ENCODE data around the gene DESI1. TPM values are rescaled to one million over a fixed set of nuclear protein-coding genes. Genes with fewer than 3 reads are reported as not detected.
A peak's percentile ranks its signal among the peaks of the same experiment; 100 is the strongest.
"Not testable (repeated sequence)": the region's sequence is repeated elsewhere in the genome, so short reads cannot be mapped to it uniquely, and the experiment has no call there.

Gene DESI1
- total RNA-seq, 2 experiments from 2014 or later = 48.0 to 55.1 TPM

DNA sequence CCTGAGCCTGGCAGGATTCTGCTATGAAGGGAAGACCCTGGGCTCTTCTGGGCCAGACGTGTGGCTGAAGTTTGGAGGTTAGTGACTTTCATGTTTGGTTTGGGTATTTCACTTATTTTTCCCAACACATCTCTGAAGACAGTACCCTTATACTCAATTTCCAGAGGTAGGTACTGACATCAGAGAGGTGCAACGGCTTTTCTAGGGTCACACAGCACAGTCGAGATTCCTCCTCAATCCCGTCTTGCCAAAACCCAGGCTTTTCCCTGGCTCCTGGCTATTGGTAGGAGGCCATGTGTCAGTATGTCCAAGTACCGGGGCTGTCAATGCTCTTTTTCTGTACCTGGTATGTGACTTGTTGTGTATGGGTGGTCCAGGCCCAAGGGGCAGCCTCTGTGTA, 25.1 kb downstream of the DESI1 start:
- CTCF ChIA-PET = interaction anchor here (2.5 to 3.4 kb wide), 2 partner anchors 11 to 19 kb away, joined by 8 to 15 read pairs; no protein-coding TSS in a partner anchor
- TF ChIP-seq, protein P1, sequence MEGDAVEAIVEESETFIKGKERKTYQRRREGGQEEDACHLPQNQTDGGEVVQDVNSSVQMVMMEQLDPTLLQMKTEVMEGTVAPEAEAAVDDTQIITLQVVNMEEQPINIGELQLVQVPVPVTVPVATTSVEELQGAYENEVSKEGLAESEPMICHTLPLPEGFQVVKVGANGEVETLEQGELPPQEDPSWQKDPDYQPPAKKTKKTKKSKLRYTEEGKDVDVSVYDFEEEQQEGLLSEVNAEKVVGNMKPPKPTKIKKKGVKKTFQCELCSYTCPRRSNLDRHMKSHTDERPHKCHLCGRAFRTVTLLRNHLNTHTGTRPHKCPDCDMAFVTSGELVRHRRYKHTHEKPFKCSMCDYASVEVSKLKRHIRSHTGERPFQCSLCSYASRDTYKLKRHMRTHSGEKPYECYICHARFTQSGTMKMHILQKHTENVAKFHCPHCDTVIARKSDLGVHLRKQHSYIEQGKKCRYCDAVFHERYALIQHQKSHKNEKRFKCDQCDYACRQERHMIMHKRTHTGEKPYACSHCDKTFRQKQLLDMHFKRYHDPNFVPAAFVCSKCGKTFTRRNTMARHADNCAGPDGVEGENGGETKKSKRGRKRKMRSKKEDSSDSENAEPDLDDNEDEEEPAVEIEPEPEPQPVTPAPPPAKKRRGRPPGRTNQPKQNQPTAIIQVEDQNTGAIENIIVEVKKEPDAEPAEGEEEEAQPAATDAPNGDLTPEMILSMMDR (IDR thresholded peaks at IDR 0.05) = no peak
- POLR2A ChIA-PET = interaction anchor here (0.7 kb wide), 1 partner anchor 128 kb away, joined by 3 read pairs; no protein-coding TSS in a partner anchor
- H3K27ac Mint-ChIP-seq = no peak overlapping the region
- no peaks in the 10 kb centered on the region for H3K9me3 Mint-ChIP-seq
- peaks cover 12% of the 10 kb centered on the region for H3K36me3 Mint-ChIP-seq (ENCODE audit: low read depth)
- H3K4me3 Mint-ChIP-seq = no peak overlapping the region
- no peaks in the 10 kb centered on the region for H3K4me1 Mint-ChIP-seq (ENCODE audit: low read depth)
- no peak for ATAC-seq
- no peak for DNase-seq
- H3K27me3 Mint-ChIP-seq = no peaks in the 10 kb centered on the region
- intact Hi-C loops (cut with micrococcal nuclease) = no loop called here

DNA sequence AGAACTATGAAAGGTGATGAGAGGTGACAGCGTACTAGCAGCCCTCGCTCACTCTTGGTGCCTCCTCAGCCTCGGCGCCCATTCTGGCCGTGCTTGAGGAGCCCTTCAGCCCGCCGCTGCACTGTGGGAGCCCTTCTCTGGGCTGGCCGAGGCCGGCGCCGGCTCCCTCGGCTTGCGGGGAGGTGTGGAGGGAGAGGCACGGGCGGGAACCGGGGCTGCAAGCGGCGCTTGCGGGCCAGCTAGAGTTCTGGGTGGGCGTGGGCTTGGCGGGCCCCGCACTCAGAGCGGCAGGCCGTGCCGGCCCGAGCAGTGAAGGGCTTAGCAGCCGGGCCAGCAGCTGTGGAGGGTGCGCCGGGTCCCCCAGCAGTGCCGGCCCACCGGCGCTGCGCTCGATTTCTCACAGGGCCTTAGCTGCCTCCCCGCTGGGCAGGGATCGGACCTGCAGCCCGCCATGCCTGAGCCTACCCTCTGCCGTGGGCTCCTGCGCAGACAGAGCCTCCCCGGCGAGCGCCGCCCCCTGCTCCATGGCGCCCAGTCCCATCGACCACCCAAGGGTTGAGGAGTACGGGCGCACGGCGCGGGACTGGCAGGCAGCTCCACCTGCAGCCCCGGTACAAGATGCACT, 27.4 kb downstream of the DESI1 start:
- POLR2A ChIA-PET = interaction anchor here (1.6 kb wide), 1 partner anchor 27 kb away, joined by 8 read pairs; the partner anchor contains the start of genes DESI1 and XRCC6
- H3K27me3 Mint-ChIP-seq; DNase-seq; H3K4me3 Mint-ChIP-seq; H3K4me1 Mint-ChIP-seq (ENCODE audit: low read depth); H3K36me3 Mint-ChIP-seq (ENCODE audit: low read depth); CTCF ChIA-PET; ATAC-seq; H3K9me3 Mint-ChIP-seq; intact Hi-C loops (cut with micrococcal nuclease); H3K27ac Mint-ChIP-seq: not testable (repeated sequence)

DNA sequence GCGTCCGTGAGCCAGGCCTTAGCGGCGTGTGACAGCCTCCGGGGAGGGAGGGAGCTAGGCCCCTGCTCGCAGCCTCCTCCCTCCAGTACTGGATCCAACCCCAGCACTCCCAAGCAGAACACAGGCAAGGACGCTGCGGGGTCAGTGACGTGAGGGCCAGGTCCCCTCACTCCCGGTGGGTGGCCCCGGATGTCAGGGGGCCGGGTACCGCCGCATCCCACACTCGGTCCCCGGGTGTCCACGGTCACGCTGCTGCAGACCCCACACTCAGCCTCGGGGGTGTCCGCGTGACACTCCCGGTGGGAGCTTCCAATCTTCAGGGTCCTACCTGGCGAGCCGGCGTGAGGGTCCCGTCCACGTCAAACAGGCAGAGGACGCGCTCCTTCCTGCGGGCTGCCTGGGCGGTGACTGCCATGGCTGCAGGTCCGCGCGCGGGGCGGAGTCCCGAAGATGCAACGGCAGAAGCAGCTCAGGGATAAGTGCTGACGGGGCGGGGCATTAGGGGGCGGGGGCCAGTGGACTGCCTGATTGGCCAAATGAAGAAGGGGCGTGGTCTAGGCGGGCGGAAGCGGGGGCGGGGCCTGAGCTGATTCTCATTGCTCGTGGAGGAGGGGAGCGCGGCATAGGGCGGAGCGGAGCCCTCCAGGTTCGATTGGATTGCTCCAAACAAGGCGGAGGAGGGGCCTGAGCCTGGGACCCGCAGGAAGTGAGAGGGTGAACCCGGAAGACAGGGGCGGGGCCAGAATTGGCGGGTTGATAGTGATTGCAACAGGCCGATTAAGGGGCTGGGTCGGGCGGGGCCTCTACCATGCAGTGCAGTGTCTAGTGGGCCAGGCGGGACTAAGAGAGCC, 31.2 kb downstream of the DESI1 start, which contains the start of gene PMM1:
PMM1 (minus strand) TSS at position 450 of the 851 bp plus-strand sequence; CDS start at position 415, 35 bp downstream.
- CTCF ChIA-PET = interaction anchor here (0.6 to 1.7 kb wide), 10 partner anchors 13 to 222 kb away, joined by 3 to 8 read pairs (median 3); partner anchors contain the start of genes DESI1 and XRCC6
- Mint-ChIP-seq H3K27me3 (no peaks in the 10 kb centered on the region), H3K36me3 (ENCODE audit: low read depth) (peaks cover 2% of the 10 kb centered on the region), H3K9me3 (no peaks in the 10 kb centered on the region), H3K4me3 (peak within 1 kb of the TSS; percentile 95), H3K27ac (peak within 1 kb of the TSS; percentile 88), H3K4me1 (ENCODE audit: low read depth) (peaks cover 12% of the 10 kb centered on the region)
- POLR2A ChIA-PET = interaction anchor here (0.6 to 3.3 kb wide), 21 partner anchors 9 to 318 kb away, joined by 3 to 37 read pairs (median 4); partner anchors contain the start of genes ACO2, DESI1, PHF5A and POLR3H
- intact Hi-C loops (cut with micrococcal nuclease) = loop anchor here (1.0 kb wide), 1 partner anchor 30 kb away; no protein-coding TSS in a partner anchor
- peak; percentile 98 for ATAC-seq
- TF ChIP-seq, protein P1 (IDR thresholded peaks at IDR 0.05) = no peak
- DNase-seq = peak; percentile 100

DNA sequence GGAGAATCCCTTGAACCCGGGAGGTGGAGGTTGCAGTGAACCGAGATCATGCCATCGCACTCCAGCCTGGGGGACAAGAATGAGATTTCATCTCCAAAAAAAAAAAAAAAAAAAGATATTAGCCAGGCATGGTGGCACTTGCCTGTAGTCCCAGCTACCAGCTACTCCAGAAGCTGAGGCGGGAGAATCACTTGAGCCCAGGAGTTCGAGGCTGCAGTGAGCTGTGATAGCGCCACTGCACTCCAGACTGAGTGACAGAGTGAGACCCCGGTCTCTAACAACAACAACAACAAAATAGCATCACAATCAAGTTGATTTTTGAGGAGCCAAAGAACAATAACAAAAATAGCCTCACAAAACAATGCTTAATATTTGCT, 33.5 kb downstream of the DESI1 start:
- DNase-seq = no peak
- Mint-ChIP-seq H3K27ac (no peak overlapping the region), H3K27me3 (no peaks in the 10 kb centered on the region), H3K4me3 (no peak overlapping the region), H3K36me3 (ENCODE audit: low read depth) (peaks cover 3% of the 10 kb centered on the region), H3K9me3 (no peaks in the 10 kb centered on the region), H3K4me1 (ENCODE audit: low read depth) (peaks cover 12% of the 10 kb centered on the region)
- POLR2A ChIA-PET = interaction anchor here (1.2 kb wide), 1 partner anchor 32 kb away, joined by 3 read pairs; no protein-coding TSS in a partner anchor
- ATAC-seq = no peak
- CTCF ChIA-PET = no interaction called here
- TF ChIP-seq, protein P1 (IDR thresholded peaks at IDR 0.05) = no peak
- intact Hi-C loops (cut with micrococcal nuclease) = no loop called here

- H3K9me3 Mint-ChIP-seq = no peaks in the 10 kb centered on the region
- DNase-seq (no peak), ATAC-seq (no peak)
- intact Hi-C loops (cut with micrococcal nuclease) = no loop called here
- no peaks in the 10 kb centered on the region for H3K27me3 Mint-ChIP-seq
- H3K4me3 Mint-ChIP-seq = no peak overlapping the region
- H3K27ac Mint-ChIP-seq = no peak overlapping the region
- H3K4me1 Mint-ChIP-seq (ENCODE audit: low read depth) = peaks cover 12% of the 10 kb centered on the region
- TF ChIP-seq, protein P1 (IDR thresholded peaks at IDR 0.05) = no peak
- H3K36me3 Mint-ChIP-seq (ENCODE audit: low read depth) = peaks cover 3% of the 10 kb centered on the region
- CTCF ChIA-PET = interaction anchor here (1.2 kb wide), 1 partner anchor 28 kb away, joined by 3 read pairs; no protein-coding TSS in a partner anchor
- POLR2A ChIA-PET = interaction anchor here (0.6 to 0.7 kb wide), 2 partner anchors 10 to 105 kb away, joined by 3 read pairs; no protein-coding TSS in a partner anchor
Observed at GRCh38 chr22:41585898-41586297, 34.9 kb downstream of the DESI1 start.

All from activated CD8-positive, alpha-beta T cell treated with anti-CD3 and anti-CD28 coated beads for 36 hours (primary cell).